GM23338 (cell line): ENCODE measurements around the gene SCN4B. TPM values are rescaled to one million over a fixed set of nuclear protein-coding genes. Genes with fewer than 3 reads are reported as not detected.

ENCODE experiments used
- ATAC-seq: fragments of 200-7000 bp; cut with Tn5 transposase; 3 replicates; pipeline ENCODE4 v1.9.1; 2020
- DNase-seq: peaks from one replicate; pipeline ENCODE4 v3.0.0-alpha.2; 2015; ENCODE audit warnings: low spot score
- H2AFZ ChIP-seq: fragments of 200-600 bp; sonication (generic); 2 replicates; pipeline ENCODE4 v1.8.0; 2016; ENCODE audit warnings: antibody characterized with exemption, mild to moderate bottlenecking, moderate library complexity
- H3F3A ChIP-seq: fragments of 200-600 bp; sonication (generic); replicated peaks from 2 replicates; pipeline ENCODE4 v1.8.0; 2017; ENCODE audit warnings: antibody characterized with exemption, mixed run types, low read depth
- H3K27ac ChIP-seq: fragments of 200-600 bp; sonication (generic); 2 replicates; pipeline ENCODE4 v1.6.1; 2016; ENCODE audit warnings: low read depth
- H3K27me3 ChIP-seq: fragments of 200-600 bp; sonication (generic); 2 replicates; pipeline ENCODE4 v1.8.0; 2016; ENCODE audit warnings: mild to moderate bottlenecking, mixed run types, moderate library complexity; ENCODE audit not compliant: insufficient read depth
- H3K36me3 ChIP-seq: fragments of 200-600 bp; sonication (generic); 2 replicates; pipeline ENCODE4 v1.8.0; 2016; ENCODE audit warnings: mild to moderate bottlenecking; ENCODE audit not compliant: insufficient read depth
- H3K4me1 ChIP-seq: fragments of 200-600 bp; sonication (generic); 2 replicates; pipeline ENCODE4 v1.8.0; 2016; ENCODE audit warnings: mild to moderate bottlenecking, moderate library complexity; ENCODE audit not compliant: insufficient read depth
- H3K4me2 ChIP-seq: fragments of 200-600 bp; sonication (generic); 2 replicates; pipeline ENCODE4 v1.7.1; 2017; ENCODE audit warnings: mixed run types
- H3K4me3 ChIP-seq: fragments of 200-600 bp; sonication (generic); 2 replicates; pipeline ENCODE4 v1.6.1; 2016; ENCODE audit warnings: mixed run types
- H3K79me2 ChIP-seq: fragments of 200-600 bp; sonication (generic); replicated peaks from 2 replicates; pipeline ENCODE4 v1.8.0; 2017; ENCODE audit warnings: mild to moderate bottlenecking; ENCODE audit not compliant: insufficient read depth
- H3K9me2 ChIP-seq: fragments of 200-600 bp; sonication (generic); 2 replicates; pipeline ENCODE4 v1.8.0; 2017; ENCODE audit not compliant: insufficient read depth
- H4K20me1 ChIP-seq: fragments of 200-600 bp; sonication (generic); replicated peaks from 2 replicates; pipeline ENCODE4 v1.8.0; 2017; ENCODE audit warnings: mild to moderate bottlenecking; ENCODE audit not compliant: insufficient read depth
- H3K27ac Mint-ChIP-seq: 2 replicates; pipeline ENCODE4 v1.8.0; 2020; ENCODE audit warnings: inconsistent platforms, mild to moderate bottlenecking, moderate library complexity, mixed read lengths
- H3K27me3 Mint-ChIP-seq: 3 replicates; pipeline ENCODE4 v1.8.0; 2022; ENCODE audit warnings: low read depth, mild to moderate bottlenecking, moderate library complexity, mixed read lengths, inconsistent platforms; ENCODE audit not compliant: insufficient read depth, poor library complexity
- H3K36me3 Mint-ChIP-seq: 3 replicates; pipeline ENCODE4 v1.8.0; 2021; ENCODE audit warnings: low read depth, mild to moderate bottlenecking, inconsistent platforms, moderate library complexity, mixed read lengths
- H3K4me1 Mint-ChIP-seq: 3 replicates; pipeline ENCODE4 v1.8.0; 2020; ENCODE audit warnings: mild to moderate bottlenecking, inconsistent platforms, mixed read lengths
- H3K4me3 Mint-ChIP-seq: 3 replicates; pipeline ENCODE4 v1.8.0; 2021; ENCODE audit warnings: moderate library complexity, mild to moderate bottlenecking, inconsistent platforms, mixed read lengths
- H3K9me3 Mint-ChIP-seq: 3 replicates; pipeline ENCODE4 v1.8.0; 2020; ENCODE audit warnings: moderate library complexity, mild to moderate bottlenecking, inconsistent platforms, mixed read lengths
- CREB1 ChIP-seq: fragments of 250-450 bp; sonication (Bioruptor Pico); IDR thresholded peaks from 2 replicates; pipeline ENCODE4 v1.5.0; 2020; ENCODE audit warnings: low read depth, mild to moderate bottlenecking, moderate library complexity
- EZH2 ChIP-seq: fragments of 200-600 bp; sonication (generic); IDR thresholded peaks from one replicate; pipeline ENCODE4 v1.8.0; 2017; ENCODE audit warnings: antibody characterized with exemption, mild to moderate bottlenecking, low read depth; ENCODE audit not compliant: unreplicated experiment
- EZH2phosphoT487 ChIP-seq: fragments of 200-600 bp; sonication (generic); IDR thresholded peaks from one replicate; pipeline ENCODE4 v1.8.1; 2018; ENCODE audit warnings: antibody characterized with exemption; ENCODE audit not compliant: unreplicated experiment
- JUNB ChIP-seq: IDR thresholded peaks from one replicate; pipeline ENCODE4 v1.6.1; 2016; ENCODE audit warnings: antibody characterized with exemption; ENCODE audit not compliant: unreplicated experiment
- NANOG ChIP-seq: IDR thresholded peaks from 2 replicates; pipeline ENCODE4 v1.6.1; 2016; ENCODE audit warnings: antibody characterized with exemption, borderline replicate concordance
- POLR2AphosphoS5 ChIP-seq: IDR thresholded peaks from 2 replicates; pipeline ENCODE4 v1.6.1; 2016; ENCODE audit warnings: antibody characterized with exemption, low read depth
- STAT1 ChIP-seq: IDR thresholded peaks from one replicate; pipeline ENCODE4 v1.6.1; 2016; ENCODE audit warnings: antibody characterized with exemption; ENCODE audit not compliant: unreplicated experiment
- ZNF114 ChIP-seq: fragments of 250-450 bp; sonication (Bioruptor Pico); IDR thresholded peaks from 2 replicates; pipeline ENCODE4 v1.5.0; 2020; ENCODE audit warnings: mild to moderate bottlenecking, moderate library complexity
- ZNF331 ChIP-seq: fragments of 250-450 bp; sonication (Bioruptor Pico); IDR thresholded peaks from 2 replicates; pipeline ENCODE4 v1.5.0; 2020; ENCODE audit warnings: low read depth, mild to moderate bottlenecking, moderate library complexity
- polyA plus RNA-seq: library from polyadenylated mRNA; unstranded; fragments of >200 nt; fragmentation: Nextera tagmentation; extraction: Ambion mirVana; gene quantifications from 2 replicates; pipeline ENCODE4 v1.2.1, GENCODE V29; 2016
- total RNA-seq: library from RNA; depleted of rRNA; stranded (reverse); fragments of >200 nt; shearing (Covaris generic); gene quantifications from 2 replicates; pipeline ENCODE4 v1.2.3, GENCODE V29; 2014
- TF ChIP-seq, protein P1 (sequence below), 2 experiments: fragments of 200-600 bp in 1 of 2; sonication (generic) in 1 of 2; conservative IDR thresholded peaks; 2 replicates each; pipeline versions ENCODE4 v1.5.1 to v1.6.1; 2016 to 2017; ENCODE audit warnings: antibody characterized with exemption in 2 of 2, low read depth in 2 of 2, mild to moderate bottlenecking in 2 of 2, moderate library complexity in 1 of 2
- TF ChIP-seq, protein P2 (sequence below): fragments of 250-450 bp; sonication (Bioruptor Pico); IDR thresholded peaks from 2 replicates; pipeline ENCODE4 v1.5.0; 2020; ENCODE audit warnings: mild to moderate bottlenecking, moderate library complexity
- TF ChIP-seq, protein P3 (sequence below): IDR thresholded peaks from 2 replicates; pipeline ENCODE4 v1.6.1; 2016; ENCODE audit warnings: antibody characterized with exemption

Gene SCN4B
- total and polyA plus RNA-seq, 2 experiments from 2014 or later, result 0.45 to 3.0 TPM

DNA sequence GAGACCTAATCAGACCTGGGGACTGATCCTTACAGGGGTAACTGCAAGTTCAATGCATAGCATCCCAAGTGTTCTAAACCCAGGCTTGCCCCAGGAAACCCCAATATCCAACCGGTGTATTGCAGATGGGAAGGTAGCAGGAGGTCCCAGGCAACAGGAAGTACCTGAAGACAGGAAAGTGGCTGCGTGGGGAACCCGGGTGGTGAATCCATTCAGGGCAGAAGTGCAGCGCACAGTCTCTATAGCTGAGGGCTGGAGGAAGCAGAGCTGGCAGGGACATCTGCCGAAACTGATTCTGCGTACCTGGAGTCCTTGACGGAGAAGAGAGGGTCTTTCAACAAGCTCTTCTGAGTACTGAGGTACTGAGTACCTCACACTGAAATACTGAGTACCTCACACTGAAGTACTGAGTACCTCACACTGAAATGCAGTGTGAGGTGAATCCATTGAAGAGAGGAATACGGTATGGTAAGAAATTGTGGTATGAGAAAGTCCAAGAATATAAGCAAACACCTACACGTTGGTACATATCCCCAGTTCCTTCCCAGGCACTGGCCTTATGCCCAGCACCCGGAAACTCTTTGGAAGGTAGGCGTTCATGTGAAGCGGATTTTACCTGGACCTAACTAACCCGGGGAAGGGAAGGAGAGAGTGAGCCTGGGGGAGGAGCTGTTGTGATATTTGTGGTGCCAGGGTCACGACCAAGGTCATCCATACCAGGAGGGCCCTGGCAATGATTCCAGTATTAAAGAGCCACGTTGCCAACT, 20.1 kb downstream of the SCN4B start (continued):
- TF ChIP-seq, protein P1, sequence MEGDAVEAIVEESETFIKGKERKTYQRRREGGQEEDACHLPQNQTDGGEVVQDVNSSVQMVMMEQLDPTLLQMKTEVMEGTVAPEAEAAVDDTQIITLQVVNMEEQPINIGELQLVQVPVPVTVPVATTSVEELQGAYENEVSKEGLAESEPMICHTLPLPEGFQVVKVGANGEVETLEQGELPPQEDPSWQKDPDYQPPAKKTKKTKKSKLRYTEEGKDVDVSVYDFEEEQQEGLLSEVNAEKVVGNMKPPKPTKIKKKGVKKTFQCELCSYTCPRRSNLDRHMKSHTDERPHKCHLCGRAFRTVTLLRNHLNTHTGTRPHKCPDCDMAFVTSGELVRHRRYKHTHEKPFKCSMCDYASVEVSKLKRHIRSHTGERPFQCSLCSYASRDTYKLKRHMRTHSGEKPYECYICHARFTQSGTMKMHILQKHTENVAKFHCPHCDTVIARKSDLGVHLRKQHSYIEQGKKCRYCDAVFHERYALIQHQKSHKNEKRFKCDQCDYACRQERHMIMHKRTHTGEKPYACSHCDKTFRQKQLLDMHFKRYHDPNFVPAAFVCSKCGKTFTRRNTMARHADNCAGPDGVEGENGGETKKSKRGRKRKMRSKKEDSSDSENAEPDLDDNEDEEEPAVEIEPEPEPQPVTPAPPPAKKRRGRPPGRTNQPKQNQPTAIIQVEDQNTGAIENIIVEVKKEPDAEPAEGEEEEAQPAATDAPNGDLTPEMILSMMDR (conservative IDR thresholded peaks at IDR 0.05; ENCODE audit: low read depth in 2 of 2), result no peak
- no peak for TF ChIP-seq EZH2
- TF ChIP-seq ZNF331, result no peak
- no peak for TF ChIP-seq CREB1
- TF ChIP-seq NANOG, result no peak
- TF ChIP-seq ZNF114 (CRISPR knock-in tag), result no peak
- TF ChIP-seq JUNB, result no peak
- no peak for TF ChIP-seq EZH2phosphoT487

DNA sequence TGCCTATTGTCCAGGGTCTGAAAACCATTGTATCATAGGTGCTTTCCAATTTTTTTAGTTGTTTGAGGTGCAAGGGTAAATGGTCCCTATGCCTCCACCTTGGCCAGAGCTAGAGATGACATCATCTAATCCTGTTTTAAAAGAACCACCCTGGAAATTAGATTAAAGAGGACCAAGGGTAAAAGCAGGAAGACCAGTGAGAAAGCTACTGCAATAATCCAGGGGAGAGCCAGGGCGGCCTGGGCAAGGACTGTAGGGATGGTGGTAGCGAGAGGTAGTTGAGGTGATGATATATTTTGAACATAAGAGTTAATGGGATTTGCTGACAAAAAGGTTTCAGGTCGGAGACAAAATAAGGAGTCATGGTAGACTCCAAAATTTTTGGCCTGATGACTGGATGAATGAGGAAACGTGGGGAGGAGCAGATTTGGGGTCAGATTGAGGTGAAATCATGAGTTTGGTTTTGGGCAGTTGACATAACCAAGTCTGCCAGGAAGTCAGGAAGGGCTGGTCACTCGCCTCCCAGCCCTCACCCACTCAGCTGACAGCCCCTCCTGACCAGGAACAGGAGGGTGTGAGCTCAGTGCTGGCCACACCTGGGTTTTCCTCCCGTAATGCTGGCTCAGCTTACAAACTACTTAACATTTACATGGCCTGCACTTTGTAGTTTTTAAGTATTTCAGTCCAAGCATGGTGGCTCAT, 23.0 kb downstream of the SCN4B start:
- Histone ChIP-seq H3K4me3 (no peak overlapping the region), H4K20me1 (no peaks in the 10 kb centered on the region), H3K79me2 (no peaks in the 10 kb centered on the region), H3K9me2 (no peaks in the 10 kb centered on the region), H3F3A (no peaks in the 10 kb centered on the region), H3K4me1 (no peaks in the 10 kb centered on the region), H3K27me3 (no peaks in the 10 kb centered on the region), H3K36me3 (no peaks in the 10 kb centered on the region), H2AFZ (no peak overlapping the region), H3K27ac (no peak overlapping the region), H3K4me2 (no peak overlapping the region)
- Mint-ChIP-seq H3K27me3 (peaks cover 9% of the 10 kb centered on the region), H3K9me3 (no peaks in the 10 kb centered on the region), H3K27ac (no peak overlapping the region), H3K4me3 (no peak overlapping the region), H3K36me3 (no peaks in the 10 kb centered on the region; the same call in 2 of the 3 replicates), H3K4me1 (peaks cover 4% of the 10 kb centered on the region; the same call in 2 of the 3 replicates)
- DNase-seq (no peak), ATAC-seq (no peak)
- no peak for TF ChIP-seq ZNF114 (CRISPR knock-in tag)
- TF ChIP-seq, protein P2, sequence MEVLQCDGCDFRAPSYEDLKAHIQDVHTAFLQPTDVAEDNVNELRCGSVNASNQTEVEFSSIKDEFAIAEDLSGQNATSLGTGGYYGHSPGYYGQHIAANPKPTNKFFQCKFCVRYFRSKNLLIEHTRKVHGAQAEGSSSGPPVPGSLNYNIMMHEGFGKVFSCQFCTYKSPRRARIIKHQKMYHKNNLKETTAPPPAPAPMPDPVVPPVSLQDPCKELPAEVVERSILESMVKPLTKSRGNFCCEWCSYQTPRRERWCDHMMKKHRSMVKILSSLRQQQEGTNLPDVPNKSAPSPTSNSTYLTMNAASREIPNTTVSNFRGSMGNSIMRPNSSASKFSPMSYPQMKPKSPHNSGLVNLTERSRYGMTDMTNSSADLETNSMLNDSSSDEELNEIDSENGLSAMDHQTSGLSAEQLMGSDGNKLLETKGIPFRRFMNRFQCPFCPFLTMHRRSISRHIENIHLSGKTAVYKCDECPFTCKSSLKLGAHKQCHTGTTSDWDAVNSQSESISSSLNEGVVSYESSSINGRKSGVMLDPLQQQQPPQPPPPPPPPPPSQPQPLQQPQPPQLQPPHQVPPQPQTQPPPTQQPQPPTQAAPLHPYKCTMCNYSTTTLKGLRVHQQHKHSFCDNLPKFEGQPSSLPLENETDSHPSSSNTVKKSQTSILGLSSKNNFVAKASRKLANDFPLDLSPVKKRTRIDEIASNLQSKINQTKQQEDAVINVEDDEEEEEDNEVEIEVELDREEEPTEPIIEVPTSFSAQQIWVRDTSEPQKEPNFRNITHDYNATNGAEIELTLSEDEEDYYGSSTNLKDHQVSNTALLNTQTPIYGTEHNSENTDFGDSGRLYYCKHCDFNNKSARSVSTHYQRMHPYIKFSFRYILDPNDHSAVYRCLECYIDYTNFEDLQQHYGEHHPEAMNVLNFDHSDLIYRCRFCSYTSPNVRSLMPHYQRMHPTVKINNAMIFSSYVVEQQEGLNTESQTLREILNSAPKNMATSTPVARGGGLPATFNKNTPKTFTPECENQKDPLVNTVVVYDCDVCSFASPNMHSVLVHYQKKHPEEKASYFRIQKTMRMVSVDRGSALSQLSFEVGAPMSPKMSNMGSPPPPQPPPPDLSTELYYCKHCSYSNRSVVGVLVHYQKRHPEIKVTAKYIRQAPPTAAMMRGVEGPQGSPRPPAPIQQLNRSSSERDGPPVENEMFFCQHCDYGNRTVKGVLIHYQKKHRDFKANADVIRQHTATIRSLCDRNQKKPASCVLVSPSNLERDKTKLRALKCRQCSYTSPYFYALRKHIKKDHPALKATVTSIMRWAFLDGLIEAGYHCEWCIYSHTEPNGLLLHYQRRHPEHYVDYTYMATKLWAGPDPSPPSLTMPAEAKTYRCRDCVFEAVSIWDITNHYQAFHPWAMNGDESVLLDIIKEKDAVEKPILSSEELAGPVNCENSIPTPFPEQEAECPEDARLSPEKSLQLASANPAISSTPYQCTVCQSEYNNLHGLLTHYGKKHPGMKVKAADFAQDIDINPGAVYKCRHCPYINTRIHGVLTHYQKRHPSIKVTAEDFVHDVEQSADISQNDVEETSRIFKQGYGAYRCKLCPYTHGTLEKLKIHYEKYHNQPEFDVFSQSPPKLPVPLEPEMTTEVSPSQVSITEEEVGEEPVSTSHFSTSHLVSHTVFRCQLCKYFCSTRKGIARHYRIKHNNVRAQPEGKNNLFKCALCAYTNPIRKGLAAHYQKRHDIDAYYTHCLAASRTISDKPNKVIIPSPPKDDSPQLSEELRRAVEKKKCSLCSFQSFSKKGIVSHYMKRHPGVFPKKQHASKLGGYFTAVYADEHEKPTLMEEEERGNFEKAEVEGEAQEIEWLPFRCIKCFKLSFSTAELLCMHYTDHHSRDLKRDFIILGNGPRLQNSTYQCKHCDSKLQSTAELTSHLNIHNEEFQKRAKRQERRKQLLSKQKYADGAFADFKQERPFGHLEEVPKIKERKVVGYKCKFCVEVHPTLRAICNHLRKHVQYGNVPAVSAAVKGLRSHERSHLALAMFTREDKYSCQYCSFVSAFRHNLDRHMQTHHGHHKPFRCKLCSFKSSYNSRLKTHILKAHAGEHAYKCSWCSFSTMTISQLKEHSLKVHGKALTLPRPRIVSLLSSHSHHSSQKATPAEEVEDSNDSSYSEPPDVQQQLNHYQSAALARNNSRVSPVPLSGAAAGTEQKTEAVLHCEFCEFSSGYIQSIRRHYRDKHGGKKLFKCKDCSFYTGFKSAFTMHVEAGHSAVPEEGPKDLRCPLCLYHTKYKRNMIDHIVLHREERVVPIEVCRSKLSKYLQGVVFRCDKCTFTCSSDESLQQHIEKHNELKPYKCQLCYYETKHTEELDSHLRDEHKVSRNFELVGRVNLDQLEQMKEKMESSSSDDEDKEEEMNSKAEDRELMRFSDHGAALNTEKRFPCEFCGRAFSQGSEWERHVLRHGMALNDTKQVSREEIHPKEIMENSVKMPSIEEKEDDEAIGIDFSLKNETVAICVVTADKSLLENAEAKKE (CRISPR knock-in tag), result no peak
- TF ChIP-seq JUNB, result no peak
- TF ChIP-seq NANOG, result no peak
- TF ChIP-seq, protein P1 (conservative IDR thresholded peaks at IDR 0.05; ENCODE audit: low read depth in 2 of 2), result no peak
- TF ChIP-seq STAT1, result no peak
- TF ChIP-seq CREB1, result no peak
- TF ChIP-seq, protein P3, sequence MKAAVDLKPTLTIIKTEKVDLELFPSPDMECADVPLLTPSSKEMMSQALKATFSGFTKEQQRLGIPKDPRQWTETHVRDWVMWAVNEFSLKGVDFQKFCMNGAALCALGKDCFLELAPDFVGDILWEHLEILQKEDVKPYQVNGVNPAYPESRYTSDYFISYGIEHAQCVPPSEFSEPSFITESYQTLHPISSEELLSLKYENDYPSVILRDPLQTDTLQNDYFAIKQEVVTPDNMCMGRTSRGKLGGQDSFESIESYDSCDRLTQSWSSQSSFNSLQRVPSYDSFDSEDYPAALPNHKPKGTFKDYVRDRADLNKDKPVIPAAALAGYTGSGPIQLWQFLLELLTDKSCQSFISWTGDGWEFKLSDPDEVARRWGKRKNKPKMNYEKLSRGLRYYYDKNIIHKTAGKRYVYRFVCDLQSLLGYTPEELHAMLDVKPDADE, result no peak
- no peak for TF ChIP-seq POLR2AphosphoS5
- TF ChIP-seq EZH2, result no peak
